Measurements from ENCODE around the gene LRRFIP1.

The LRRFIP1 gene

DNA sequence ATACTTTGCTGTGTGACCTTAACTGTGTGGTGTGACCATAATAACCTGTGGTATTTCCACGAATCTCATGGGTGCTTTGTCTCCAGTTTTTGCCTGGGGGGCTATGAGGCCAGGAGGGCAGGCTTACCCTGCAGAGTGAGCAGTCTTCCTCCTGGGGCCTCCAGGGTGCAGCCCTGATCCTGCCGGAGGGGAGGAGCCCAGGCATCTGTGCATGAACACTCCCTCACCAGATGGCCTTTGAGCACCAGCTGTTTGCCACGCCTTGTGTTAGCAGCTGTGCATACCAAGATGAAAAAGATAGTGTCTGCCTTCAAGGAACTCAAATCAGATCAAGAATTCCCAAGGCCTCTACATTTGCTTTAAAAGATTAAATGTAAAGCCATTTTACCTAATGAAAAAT is 96.2 kb downstream of the LRRFIP1 start:
- TF ChIP-seq ZBTB7A (IDR thresholded peaks at IDR 0.05; ENCODE audit: low read depth) (no peak), REST (IDR thresholded peaks at IDR 0.05; ENCODE audit: low read depth) (no peak), EP300 (IDR thresholded peaks at IDR 0.05; ENCODE audit: borderline replicate concordance) (no peak), RAD21 (IDR thresholded peaks at IDR 0.05; ENCODE audit: low read depth) (no peak), YY1 (IDR thresholded peaks at IDR 0.05; ENCODE audit: low read depth) (no peak), TEAD4 (IDR thresholded peaks at IDR 0.05) (peak; percentile 61), FOXM1 (IDR thresholded peaks at IDR 0.05; ENCODE audit: borderline replicate concordance, low read depth) (no peak), CREB1 (IDR thresholded peaks at IDR 0.05; ENCODE audit: low read depth) (no peak), CEBPB (IDR thresholded peaks at IDR 0.05) (no peak), TAF1 (IDR thresholded peaks at IDR 0.05; ENCODE audit: low read depth) (no peak), NFIC (IDR thresholded peaks at IDR 0.05) (no peak), USF1 (IDR thresholded peaks at IDR 0.05) (no peak), TCF12 (IDR thresholded peaks at IDR 0.05; ENCODE audit: low read depth) (0 out of 2 replicates have a peak, but pooled peaks have one; percentile 62)
- TF ChIP-seq, protein P1, sequence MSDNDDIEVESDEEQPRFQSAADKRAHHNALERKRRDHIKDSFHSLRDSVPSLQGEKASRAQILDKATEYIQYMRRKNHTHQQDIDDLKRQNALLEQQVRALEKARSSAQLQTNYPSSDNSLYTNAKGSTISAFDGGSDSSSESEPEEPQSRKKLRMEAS (IDR thresholded peaks at IDR 0.05) = no peak

- no peak for TF ChIP-seq ZBTB7A (IDR thresholded peaks at IDR 0.05; ENCODE audit: low read depth)
- no peak for TF ChIP-seq RAD21 (IDR thresholded peaks at IDR 0.05; ENCODE audit: low read depth)
- no peak for TF ChIP-seq CEBPB (IDR thresholded peaks at IDR 0.05)
- no peak for TF ChIP-seq CREB1 (IDR thresholded peaks at IDR 0.05; ENCODE audit: low read depth)
- TF ChIP-seq REST (IDR thresholded peaks at IDR 0.05; ENCODE audit: low read depth) = no peak
- TF ChIP-seq TAF1 (IDR thresholded peaks at IDR 0.05; ENCODE audit: low read depth) = no peak
- TF ChIP-seq EGR1 (IDR thresholded peaks at IDR 0.05) = no peak
- no peak for TF ChIP-seq NFIC (IDR thresholded peaks at IDR 0.05)
- TF ChIP-seq YY1 (IDR thresholded peaks at IDR 0.05; ENCODE audit: low read depth) = no peak
- TF ChIP-seq EP300 (IDR thresholded peaks at IDR 0.05; ENCODE audit: borderline replicate concordance) = no peak
- TF ChIP-seq FOXM1 (IDR thresholded peaks at IDR 0.05; ENCODE audit: borderline replicate concordance, low read depth) = no peak
- TF ChIP-seq TCF12 (IDR thresholded peaks at IDR 0.05; ENCODE audit: low read depth) = no peak
- TF ChIP-seq, protein P1 (IDR thresholded peaks at IDR 0.05) = no peak
- no peak for TF ChIP-seq USF1 (IDR thresholded peaks at IDR 0.05)
- no peak for TF ChIP-seq TEAD4 (IDR thresholded peaks at IDR 0.05)
Observed at GRCh38 chr2:237724811-237725478, 97.6 kb downstream of the LRRFIP1 start.

DNA sequence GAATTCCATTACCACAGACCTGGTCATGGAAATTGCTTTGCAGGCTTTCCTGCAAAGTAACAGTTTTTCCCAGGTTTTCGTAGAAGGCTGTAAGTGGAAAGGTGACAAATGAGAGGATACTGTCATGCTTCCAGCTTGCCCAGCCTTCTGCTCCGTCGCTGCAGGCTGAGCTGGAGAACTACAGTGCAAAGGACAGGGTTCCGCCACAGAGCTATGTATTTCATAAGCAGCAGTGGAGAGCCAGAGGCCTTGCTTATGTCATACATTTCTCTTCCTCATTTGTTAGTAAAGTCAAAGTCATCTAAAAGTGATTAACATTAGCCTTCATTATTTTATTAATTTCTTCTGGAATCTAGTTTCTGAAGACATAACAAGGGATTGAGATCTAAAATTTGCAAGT is 98.3 kb downstream of the LRRFIP1 start:
- TF ChIP-seq CEBPB (IDR thresholded peaks at IDR 0.05) = no peak
- no peak for TF ChIP-seq TAF1 (IDR thresholded peaks at IDR 0.05; ENCODE audit: low read depth)
- no peak for TF ChIP-seq USF1 (IDR thresholded peaks at IDR 0.05)
- no peak for TF ChIP-seq YY1 (IDR thresholded peaks at IDR 0.05; ENCODE audit: low read depth)
- no peak for TF ChIP-seq FOXM1 (IDR thresholded peaks at IDR 0.05; ENCODE audit: borderline replicate concordance, low read depth)
- TF ChIP-seq EP300 (IDR thresholded peaks at IDR 0.05; ENCODE audit: borderline replicate concordance) = no peak
- no peak for TF ChIP-seq EGR1 (IDR thresholded peaks at IDR 0.05)

DNA sequence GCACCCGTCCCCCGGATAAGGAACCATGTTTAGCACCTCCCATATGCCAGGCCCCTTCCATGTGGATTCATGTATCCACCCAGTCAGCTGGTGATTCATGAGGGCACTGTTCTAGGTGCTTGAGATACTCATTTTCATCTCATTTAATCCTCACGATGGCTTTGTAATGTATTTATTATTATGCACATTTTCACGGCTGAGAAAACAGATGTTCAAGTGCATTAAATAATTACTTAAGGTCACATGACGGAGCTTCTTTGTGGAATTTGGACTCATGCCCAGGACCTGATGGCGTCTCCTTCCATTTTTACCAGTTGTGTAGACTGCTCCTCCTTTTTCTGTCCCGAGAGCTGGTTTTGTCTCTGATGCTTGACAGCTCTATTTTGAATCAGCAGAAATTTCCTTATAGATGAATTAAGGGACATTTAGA is 99.0 kb downstream of the LRRFIP1 start:
- TF ChIP-seq USF1 (IDR thresholded peaks at IDR 0.05) = peak; percentile 77
- TF ChIP-seq EP300 (IDR thresholded peaks at IDR 0.05; ENCODE audit: borderline replicate concordance) = no peak
- peak; percentile 31; the same call in 1 of the 2 replicates for TF ChIP-seq NFIC (IDR thresholded peaks at IDR 0.05)

DNA sequence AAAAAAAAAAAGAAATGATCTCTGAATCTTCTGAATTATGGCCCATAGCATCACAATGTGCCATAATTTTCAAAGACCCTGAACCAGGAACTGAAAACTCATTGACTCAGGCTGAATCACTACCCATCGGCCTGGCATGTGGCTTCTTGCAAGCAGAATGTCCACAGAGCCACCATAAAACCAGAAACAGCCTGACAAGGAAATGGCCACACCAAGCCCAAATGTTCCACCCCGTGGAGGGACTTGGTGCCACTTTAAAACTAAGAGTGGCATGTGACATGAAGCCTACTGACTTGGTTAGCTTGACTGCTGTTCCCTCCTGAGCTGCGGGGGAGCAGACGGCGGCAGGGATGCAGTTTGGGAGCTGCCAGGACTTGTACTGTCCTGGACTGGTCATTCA is 100.0 kb downstream of the LRRFIP1 start:
- no peak for TF ChIP-seq YY1 (IDR thresholded peaks at IDR 0.05; ENCODE audit: low read depth)
- TF ChIP-seq, protein P1 (IDR thresholded peaks at IDR 0.05) = no peak
- TF ChIP-seq TEAD4 (IDR thresholded peaks at IDR 0.05) = no peak
- TF ChIP-seq CEBPB (IDR thresholded peaks at IDR 0.05) = no peak
- TF ChIP-seq TAF1 (IDR thresholded peaks at IDR 0.05; ENCODE audit: low read depth) = no peak
- no peak for TF ChIP-seq USF1 (IDR thresholded peaks at IDR 0.05)
- TF ChIP-seq TCF12 (IDR thresholded peaks at IDR 0.05; ENCODE audit: low read depth) = no peak
- no peak for TF ChIP-seq ZBTB7A (IDR thresholded peaks at IDR 0.05; ENCODE audit: low read depth)
- no peak for TF ChIP-seq REST (IDR thresholded peaks at IDR 0.05; ENCODE audit: low read depth)
- no peak for TF ChIP-seq FOXM1 (IDR thresholded peaks at IDR 0.05; ENCODE audit: borderline replicate concordance, low read depth)
- no peak for TF ChIP-seq EP300 (IDR thresholded peaks at IDR 0.05; ENCODE audit: borderline replicate concordance)
- TF ChIP-seq CREB1 (IDR thresholded peaks at IDR 0.05; ENCODE audit: low read depth) = no peak
- TF ChIP-seq EGR1 (IDR thresholded peaks at IDR 0.05) = no peak
- TF ChIP-seq NFIC (IDR thresholded peaks at IDR 0.05) = no peak
- no peak for TF ChIP-seq RAD21 (IDR thresholded peaks at IDR 0.05; ENCODE audit: low read depth)
